ENCODE measurements around the gene NCOA1.

DNA sequence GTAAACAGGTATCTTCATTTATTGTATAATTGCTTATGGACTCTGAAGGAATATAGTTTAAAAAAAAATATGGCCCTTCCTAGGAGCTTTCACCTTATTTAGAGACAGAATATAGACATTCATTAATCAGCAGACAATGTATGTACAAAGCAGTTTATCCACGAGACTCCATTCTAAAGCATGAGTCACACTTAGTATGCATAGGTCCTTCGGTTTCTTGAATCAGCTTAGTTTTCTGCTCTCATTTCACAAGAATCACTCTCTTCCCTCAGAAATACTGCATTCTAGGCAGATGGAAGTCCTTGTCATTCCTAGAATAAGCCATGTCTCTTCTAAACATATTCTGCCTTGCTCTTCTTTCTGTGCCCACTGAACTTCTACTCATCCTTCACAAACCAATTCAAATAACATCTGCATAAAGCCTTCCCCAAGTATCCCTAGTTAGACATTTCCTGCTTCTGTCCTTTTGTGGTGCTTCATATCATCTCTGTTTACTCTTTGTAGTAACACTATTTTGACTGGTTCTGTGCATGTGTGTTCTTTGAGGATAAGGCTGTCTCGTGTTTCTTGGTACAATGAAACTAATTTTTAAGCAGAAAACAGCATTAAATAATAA lies 217.6 kb downstream of the NCOA1 start:
- no peak for TF ChIP-seq POLR2AphosphoS5 (IDR thresholded peaks at IDR 0.05)
- TF ChIP-seq, protein P1, sequence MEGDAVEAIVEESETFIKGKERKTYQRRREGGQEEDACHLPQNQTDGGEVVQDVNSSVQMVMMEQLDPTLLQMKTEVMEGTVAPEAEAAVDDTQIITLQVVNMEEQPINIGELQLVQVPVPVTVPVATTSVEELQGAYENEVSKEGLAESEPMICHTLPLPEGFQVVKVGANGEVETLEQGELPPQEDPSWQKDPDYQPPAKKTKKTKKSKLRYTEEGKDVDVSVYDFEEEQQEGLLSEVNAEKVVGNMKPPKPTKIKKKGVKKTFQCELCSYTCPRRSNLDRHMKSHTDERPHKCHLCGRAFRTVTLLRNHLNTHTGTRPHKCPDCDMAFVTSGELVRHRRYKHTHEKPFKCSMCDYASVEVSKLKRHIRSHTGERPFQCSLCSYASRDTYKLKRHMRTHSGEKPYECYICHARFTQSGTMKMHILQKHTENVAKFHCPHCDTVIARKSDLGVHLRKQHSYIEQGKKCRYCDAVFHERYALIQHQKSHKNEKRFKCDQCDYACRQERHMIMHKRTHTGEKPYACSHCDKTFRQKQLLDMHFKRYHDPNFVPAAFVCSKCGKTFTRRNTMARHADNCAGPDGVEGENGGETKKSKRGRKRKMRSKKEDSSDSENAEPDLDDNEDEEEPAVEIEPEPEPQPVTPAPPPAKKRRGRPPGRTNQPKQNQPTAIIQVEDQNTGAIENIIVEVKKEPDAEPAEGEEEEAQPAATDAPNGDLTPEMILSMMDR (IDR thresholded peaks at IDR 0.05; ENCODE audit: poor library complexity, severe bottlenecking) = no peak
